GM12872 (cell line): ENCODE results near the gene ZNF878.

Source experiments
- TF ChIP-seq, protein P1 (sequence below): IDR thresholded peaks from 3 replicates; pipeline ENCODE4 v1.5.1; 2011; ENCODE audit warnings: low read depth, mild to moderate bottlenecking, low read length, moderate library complexity; ENCODE audit not compliant: insufficient read depth

ZNF878 gene

DNA sequence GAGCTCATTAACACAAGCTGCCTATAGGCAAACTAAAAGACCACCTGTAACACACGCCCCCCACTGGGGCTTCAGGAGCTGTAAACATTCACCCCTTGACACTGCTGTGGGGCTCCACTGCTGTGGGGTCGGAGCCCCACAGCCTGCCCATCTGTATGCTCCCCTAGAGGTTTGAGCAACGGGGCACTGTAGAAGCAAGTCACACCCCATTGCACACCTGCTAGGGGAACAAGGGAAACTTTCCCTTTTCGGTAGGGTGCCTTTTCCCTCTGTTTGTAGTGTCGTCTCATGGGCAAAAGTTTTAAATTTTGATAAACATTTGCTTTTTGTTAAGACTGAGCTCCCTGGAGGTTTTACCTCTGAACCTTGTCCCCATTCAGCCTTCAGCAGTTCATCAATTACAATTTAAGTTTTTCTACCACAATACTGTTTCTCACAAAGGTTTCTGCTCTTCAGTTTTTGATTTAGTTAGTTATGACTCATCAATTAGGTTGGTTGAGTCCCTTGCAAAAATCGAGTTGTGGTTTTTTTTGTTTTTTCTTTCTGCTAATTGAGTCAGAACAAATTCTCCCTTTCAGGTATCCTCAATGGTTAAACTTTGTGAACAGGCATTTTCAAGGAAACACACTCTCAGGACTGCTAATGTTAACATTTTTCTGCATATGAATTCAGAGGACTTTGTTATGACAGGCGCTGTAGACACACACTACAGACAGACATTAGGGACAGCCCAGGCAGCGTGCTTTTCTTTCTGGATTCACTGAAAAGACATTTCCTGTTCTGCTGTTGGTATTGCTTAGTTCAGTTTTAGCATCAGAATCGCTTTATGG, 52.4 kb downstream of the ZNF878 start:
- TF ChIP-seq, protein P1, sequence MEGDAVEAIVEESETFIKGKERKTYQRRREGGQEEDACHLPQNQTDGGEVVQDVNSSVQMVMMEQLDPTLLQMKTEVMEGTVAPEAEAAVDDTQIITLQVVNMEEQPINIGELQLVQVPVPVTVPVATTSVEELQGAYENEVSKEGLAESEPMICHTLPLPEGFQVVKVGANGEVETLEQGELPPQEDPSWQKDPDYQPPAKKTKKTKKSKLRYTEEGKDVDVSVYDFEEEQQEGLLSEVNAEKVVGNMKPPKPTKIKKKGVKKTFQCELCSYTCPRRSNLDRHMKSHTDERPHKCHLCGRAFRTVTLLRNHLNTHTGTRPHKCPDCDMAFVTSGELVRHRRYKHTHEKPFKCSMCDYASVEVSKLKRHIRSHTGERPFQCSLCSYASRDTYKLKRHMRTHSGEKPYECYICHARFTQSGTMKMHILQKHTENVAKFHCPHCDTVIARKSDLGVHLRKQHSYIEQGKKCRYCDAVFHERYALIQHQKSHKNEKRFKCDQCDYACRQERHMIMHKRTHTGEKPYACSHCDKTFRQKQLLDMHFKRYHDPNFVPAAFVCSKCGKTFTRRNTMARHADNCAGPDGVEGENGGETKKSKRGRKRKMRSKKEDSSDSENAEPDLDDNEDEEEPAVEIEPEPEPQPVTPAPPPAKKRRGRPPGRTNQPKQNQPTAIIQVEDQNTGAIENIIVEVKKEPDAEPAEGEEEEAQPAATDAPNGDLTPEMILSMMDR, result no peak

DNA sequence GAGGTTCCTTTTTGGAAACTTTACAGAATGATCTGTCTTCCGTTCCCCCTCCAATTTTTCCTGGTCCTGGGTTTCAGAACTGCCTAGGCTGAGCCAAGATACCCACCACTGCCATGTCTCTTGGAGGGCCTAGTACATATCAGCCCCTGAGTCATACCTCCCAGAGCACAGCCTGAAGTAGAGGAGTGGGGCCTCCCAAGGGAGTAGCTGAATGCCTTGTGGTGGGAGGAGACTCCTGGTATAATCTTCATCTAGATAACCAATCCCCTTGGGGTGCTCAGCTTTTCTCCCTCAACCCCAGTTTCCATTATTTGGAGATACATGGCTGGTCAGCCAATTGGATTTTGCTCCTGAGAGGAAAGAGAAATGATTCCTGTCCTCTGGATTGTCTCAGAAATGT, 57.6 kb downstream of the ZNF878 start:
- TF ChIP-seq, protein P1, result no peak
